Endodermal cell (in vitro differentiated cells): Measurements from ENCODE around the gene POGZ. TPM values are rescaled to one million over a fixed set of nuclear protein-coding genes. Genes with fewer than 3 reads are reported as not detected.

Experiments used
- DNase-seq: peaks from one replicate; pipeline ENCODE4 v3.0.0-alpha.2; 2017
- H3K27ac ChIP-seq: 2 replicates; pipeline ENCODE4 v1.5.1; 2013; ENCODE audit warnings: mild to moderate bottlenecking, low read depth, low read length, moderate library complexity
- H3K27me3 ChIP-seq: 2 replicates; pipeline ENCODE4 v1.6.1; 2013; ENCODE audit warnings: mild to moderate bottlenecking, low read length, moderate library complexity; ENCODE audit not compliant: insufficient read depth, control insufficient read depth, poor library complexity, severe bottlenecking
- H3K36me3 ChIP-seq: 2 replicates; pipeline ENCODE4 v1.7.0; 2013; ENCODE audit warnings: mild to moderate bottlenecking, low read length, moderate library complexity; ENCODE audit not compliant: control insufficient read depth, insufficient read depth
- H3K4me1 ChIP-seq: one replicate; pipeline ENCODE4 v1.7.0; 2013; ENCODE audit warnings: low read length; ENCODE audit not compliant: control insufficient read depth, insufficient read depth
- H3K4me3 ChIP-seq: 2 replicates; pipeline ENCODE4 v1.5.1; 2013; ENCODE audit warnings: mild to moderate bottlenecking, low read length, moderate library complexity
- H3K9ac ChIP-seq: 2 replicates; pipeline ENCODE4 v1.6.1; 2013; ENCODE audit warnings: mild to moderate bottlenecking, low read length, moderate library complexity; ENCODE audit not compliant: poor library complexity, severe bottlenecking; ENCODE audit errors: extremely low read depth
- H3K9me3 ChIP-seq: 2 replicates; pipeline ENCODE4 v1.6.1; 2013; ENCODE audit warnings: mild to moderate bottlenecking, low read length, moderate library complexity; ENCODE audit not compliant: control insufficient read depth
- H3K27ac Mint-ChIP-seq: 2 replicates; pipeline ENCODE4 v1.8.0; 2020; ENCODE audit warnings: mixed read lengths
- H3K27me3 Mint-ChIP-seq: 2 replicates; pipeline ENCODE4 v1.8.0; 2021; ENCODE audit warnings: mild to moderate bottlenecking, mixed read lengths; ENCODE audit not compliant: insufficient read depth
- H3K36me3 Mint-ChIP-seq: 2 replicates; pipeline ENCODE4 v1.8.0; 2020; ENCODE audit warnings: low read depth, mixed read lengths
- H3K4me1 Mint-ChIP-seq: 2 replicates; pipeline ENCODE4 v1.8.0; 2020; ENCODE audit warnings: mixed read lengths
- H3K4me3 Mint-ChIP-seq: 2 replicates; pipeline ENCODE4 v1.8.0; 2020; ENCODE audit warnings: mild to moderate bottlenecking, moderate library complexity, mixed read lengths
- H3K9me3 Mint-ChIP-seq: 2 replicates; pipeline ENCODE4 v1.8.0; 2020; ENCODE audit warnings: mild to moderate bottlenecking, mixed read lengths
- CTCF ChIP-seq: fragments of 200-600 bp; sonication (generic); conservative IDR thresholded peaks from 2 replicates; pipeline ENCODE4 v1.5.0; 2021; ENCODE audit warnings: antibody characterized with exemption, mild to moderate bottlenecking
- WGBS, 2 experiments: methylation state at CpG; one replicate each; pipeline versions ENCODE4 v1.1.5 to v1.1.7; 2013; ENCODE audit warnings: missing lambda C conversion rate in 2 of 2, mixed read lengths in 1 of 2; ENCODE audit not compliant: insufficient coverage in 1 of 2, insufficient read length in 1 of 2; 5-methylcytosine and 5-hydroxymethylcytosine counted together
- total RNA-seq, 2 donors: library from RNA; stranded (reverse); fragmentation: NEBNext Ultra II Directional in 1 of 2; extraction: Animal tissue kit (Norgen Biotek cat#: 25700) in 1 of 2; gene quantifications; 2 replicates in 1 of 2; 3 replicates in 1 of 2; pipeline ENCODE4 v1.2.1, GENCODE V29; 2021

Gene POGZ
- total RNA-seq, 2 donors from 2014 or later, result 138 to 165 TPM

- H3K27me3 ChIP-seq, result no peaks in the 10 kb centered on the region
- peak; percentile 65 for TF ChIP-seq CTCF
- H3K9me3 ChIP-seq, result no peaks in the 10 kb centered on the region
- no peak overlapping the region for H3K4me3 ChIP-seq
- H3K4me1 Mint-ChIP-seq, result peaks cover 26% of the 10 kb centered on the region
- no peaks in the 10 kb centered on the region for H3K36me3 Mint-ChIP-seq
- H3K9me3 Mint-ChIP-seq, result no peaks in the 10 kb centered on the region
- no peak overlapping the region for H3K27ac Mint-ChIP-seq
- no peak overlapping the region for H3K4me3 Mint-ChIP-seq
- WGBS, 2 experiments, result 73 to 78% methylated on average over 3 to 10 of the region's 10 CpGs
- peak; percentile 50 for DNase-seq
- peaks cover 3% of the 10 kb centered on the region for H3K27me3 Mint-ChIP-seq
- H3K36me3 ChIP-seq, result no peaks in the 10 kb centered on the region
- peaks cover 15% of the 10 kb centered on the region for H3K4me1 ChIP-seq
- H3K27ac ChIP-seq, result no peak overlapping the region
- no peak overlapping the region for H3K9ac ChIP-seq
Observed at GRCh38 chr1:151501474-151501873, 42.2 kb upstream of the POGZ start.

DNA sequence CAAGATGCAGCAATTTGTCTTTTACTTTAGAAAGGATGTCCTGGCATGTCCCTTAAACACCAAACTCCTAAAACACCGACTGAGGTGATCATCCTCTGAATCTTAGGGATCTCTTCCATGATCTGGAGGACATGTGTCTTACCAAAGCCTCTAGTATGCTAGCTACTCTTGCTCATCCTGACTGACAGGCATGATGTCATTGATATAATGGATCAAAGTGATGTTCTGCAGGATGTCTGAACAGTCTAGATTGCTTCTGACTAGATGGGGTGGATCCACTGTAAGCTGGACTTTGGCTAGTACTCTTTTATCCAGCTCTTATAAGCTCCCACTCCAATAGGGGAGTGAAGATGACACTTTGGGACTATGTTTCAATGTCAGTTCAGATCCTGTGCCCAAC, 40.6 kb upstream of the POGZ start:
- Histone ChIP-seq H3K27me3 (no peaks in the 10 kb centered on the region), H3K36me3 (no peaks in the 10 kb centered on the region), H3K4me3 (no peak overlapping the region), H3K9me3 (no peaks in the 10 kb centered on the region), H3K4me1 (peaks cover 15% of the 10 kb centered on the region), H3K9ac (no peak overlapping the region), H3K27ac (no peak overlapping the region)
- Mint-ChIP-seq H3K4me1 (peaks cover 35% of the 10 kb centered on the region), H3K27me3 (peaks cover 3% of the 10 kb centered on the region), H3K27ac (no peak overlapping the region), H3K9me3 (no peaks in the 10 kb centered on the region), H3K4me3 (no peak overlapping the region), H3K36me3 (no peaks in the 10 kb centered on the region)
- 84 to 88% methylated on average over 1 of the region's 1 CpG for WGBS, 2 experiments
- DNase-seq, result no peak
- TF ChIP-seq CTCF, result no peak

- peaks cover 15% of the 10 kb centered on the region for H3K4me1 ChIP-seq
- 97 to 98% methylated on average over 3 to 5 of the region's 5 CpGs for WGBS, 2 experiments
- no peak overlapping the region for H3K4me3 Mint-ChIP-seq
- H3K9ac ChIP-seq, result no peak overlapping the region
- H3K36me3 ChIP-seq, result no peaks in the 10 kb centered on the region
- peaks cover 36% of the 10 kb centered on the region for H3K4me1 Mint-ChIP-seq
- no peaks in the 10 kb centered on the region for H3K36me3 Mint-ChIP-seq
- H3K27me3 Mint-ChIP-seq, result peaks cover 3% of the 10 kb centered on the region
- no peaks in the 10 kb centered on the region for H3K27me3 ChIP-seq
- no peaks in the 10 kb centered on the region for H3K9me3 Mint-ChIP-seq
- no peak overlapping the region for H3K27ac Mint-ChIP-seq
- no peak for TF ChIP-seq CTCF
- H3K9me3 ChIP-seq, result no peaks in the 10 kb centered on the region
- H3K27ac ChIP-seq, result no peak overlapping the region
- no peak overlapping the region for H3K4me3 ChIP-seq
- no peak for DNase-seq
Observed at GRCh38 chr1:151499365-151499764, 40.1 kb upstream of the POGZ start.
